OCI-M1 (cell line): ENCODE data around the gene SPX.

Experiments used
- DNase-seq: peaks from one replicate; lab custom pipeline; 2025; lab: John Stamatoyannopoulos, UW

Gene SPX

GRCh38 chr12:21538061-21538653, 12.1 kb downstream of the SPX start:
- no peak for DNase-seq

- DNase-seq, result no peak
Observed at GRCh38 chr12:21539797-21540196, 13.7 kb downstream of the SPX start.

GRCh38 chr12:21541773-21542172, 15.7 kb downstream of the SPX start:
- no peak for DNase-seq

- DNase-seq, result no peak
Observed at GRCh38 chr12:21542403-21542802, 16.3 kb downstream of the SPX start.

GRCh38 chr12:21543151-21543550, 17.1 kb downstream of the SPX start:
- DNase-seq, result peak; percentile 37

- DNase-seq, result no peak
Observed at GRCh38 chr12:21545557-21545956, 19.5 kb downstream of the SPX start.

GRCh38 chr12:21546716-21547115, 20.6 kb downstream of the SPX start:
- DNase-seq, result no peak

- no peak for DNase-seq
Observed at GRCh38 chr12:21547437-21547836, 21.3 kb downstream of the SPX start.

- no peak for DNase-seq
Observed at GRCh38 chr12:21551841-21552465, 25.9 kb downstream of the SPX start.

GRCh38 chr12:21552635-21553328, 26.7 kb downstream of the SPX start:
- DNase-seq, result no peak

GRCh38 chr12:21553329-21553675, 27.2 kb downstream of the SPX start:
- DNase-seq, result no peak

- DNase-seq, result no peak
Observed at GRCh38 chr12:21558100-21558679, 32.1 kb downstream of the SPX start.

- DNase-seq, result no peak
Observed at GRCh38 chr12:21559855-21560569, 33.9 kb downstream of the SPX start.

- DNase-seq, result no peak
Observed at GRCh38 chr12:21561158-21561557, 35.1 kb downstream of the SPX start.

- no peak for DNase-seq
Observed at GRCh38 chr12:21562859-21563258, 36.8 kb downstream of the SPX start.

- no peak for DNase-seq
Observed at GRCh38 chr12:21566223-21566906, 40.3 kb downstream of the SPX start.

- no peak for DNase-seq
Observed at GRCh38 chr12:21566907-21567394, 40.9 kb downstream of the SPX start.

GRCh38 chr12:21568115-21568514, 42.0 kb downstream of the SPX start:
- no peak for DNase-seq

- DNase-seq, result peak; percentile 71
Observed at GRCh38 chr12:21571046-21571445, 45.0 kb downstream of the SPX start.

GRCh38 chr12:21573733-21574358, 47.8 kb downstream of the SPX start:
- no peak for DNase-seq

- DNase-seq, result no peak
Observed at GRCh38 chr12:21576431-21576830, 50.3 kb downstream of the SPX start.
